ENCODE data around the gene FDXR.

DNA sequence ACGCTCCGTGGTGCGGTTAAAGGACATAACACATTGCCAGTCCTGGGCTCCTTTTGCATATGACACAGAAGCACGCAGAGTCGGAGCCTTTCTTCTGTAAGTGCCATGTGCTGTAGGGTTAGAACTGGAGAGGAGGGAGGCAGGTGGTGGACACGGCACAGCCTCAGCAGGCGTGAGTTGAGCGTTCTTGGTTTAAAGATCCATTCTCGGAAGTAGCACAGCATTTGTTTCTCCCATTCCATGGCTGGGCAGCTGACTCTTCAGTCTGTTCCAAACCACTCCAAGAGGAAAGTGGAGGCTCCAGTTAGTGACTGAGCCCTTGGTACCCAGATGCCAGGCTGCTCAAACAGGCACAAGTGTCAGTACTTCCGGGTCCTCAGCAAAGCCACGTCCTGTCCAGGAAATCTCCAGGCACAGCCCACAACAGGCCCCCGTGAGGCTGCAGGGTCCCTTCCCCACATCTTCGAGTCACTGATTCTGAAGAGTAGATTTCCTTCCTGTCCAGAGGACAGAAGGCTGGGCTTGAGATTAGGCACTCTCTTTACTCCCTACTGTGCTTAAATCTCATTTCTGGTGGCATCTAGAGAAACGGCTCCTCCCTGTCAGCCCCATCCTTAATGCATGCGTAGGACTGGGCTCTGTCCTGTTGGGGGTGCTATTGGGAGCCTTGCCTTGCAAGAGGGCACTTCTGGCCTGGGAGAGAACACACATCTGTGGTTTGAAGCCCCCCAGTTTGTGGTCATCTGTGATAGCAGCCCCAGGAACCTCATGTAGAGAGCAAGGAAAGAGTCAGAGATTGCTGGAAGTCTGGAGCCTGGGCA, 57.0 kb downstream of the FDXR start:
- no peak for TF ChIP-seq POLR2A (IDR thresholded peaks at IDR 0.05)
- TF ChIP-seq, protein P1, sequence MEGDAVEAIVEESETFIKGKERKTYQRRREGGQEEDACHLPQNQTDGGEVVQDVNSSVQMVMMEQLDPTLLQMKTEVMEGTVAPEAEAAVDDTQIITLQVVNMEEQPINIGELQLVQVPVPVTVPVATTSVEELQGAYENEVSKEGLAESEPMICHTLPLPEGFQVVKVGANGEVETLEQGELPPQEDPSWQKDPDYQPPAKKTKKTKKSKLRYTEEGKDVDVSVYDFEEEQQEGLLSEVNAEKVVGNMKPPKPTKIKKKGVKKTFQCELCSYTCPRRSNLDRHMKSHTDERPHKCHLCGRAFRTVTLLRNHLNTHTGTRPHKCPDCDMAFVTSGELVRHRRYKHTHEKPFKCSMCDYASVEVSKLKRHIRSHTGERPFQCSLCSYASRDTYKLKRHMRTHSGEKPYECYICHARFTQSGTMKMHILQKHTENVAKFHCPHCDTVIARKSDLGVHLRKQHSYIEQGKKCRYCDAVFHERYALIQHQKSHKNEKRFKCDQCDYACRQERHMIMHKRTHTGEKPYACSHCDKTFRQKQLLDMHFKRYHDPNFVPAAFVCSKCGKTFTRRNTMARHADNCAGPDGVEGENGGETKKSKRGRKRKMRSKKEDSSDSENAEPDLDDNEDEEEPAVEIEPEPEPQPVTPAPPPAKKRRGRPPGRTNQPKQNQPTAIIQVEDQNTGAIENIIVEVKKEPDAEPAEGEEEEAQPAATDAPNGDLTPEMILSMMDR (IDR thresholded peaks at IDR 0.05) = no peak

Measured in right lobe of liver (tissue), 4 donors.